IMR-90 (cell line): Measurements from ENCODE around the gene OSBPL9. TPM values are rescaled to one million over a fixed set of nuclear protein-coding genes. Genes with fewer than 3 reads are reported as not detected.

Source experiments
- ATAC-seq: fragments of 200-7000 bp; cut with Tn5 transposase; 2 replicates; pipeline ENCODE4 v1.9.1; 2020; ENCODE audit warnings: low read depth, mild to moderate bottlenecking, moderate library complexity
- BruUV-seq: library from RNA; stranded (reverse); fragments of 400-500 nt; replicated peaks from 2 replicates; lab custom pipeline; 2021; lab: Mats Ljungman, UMichigan
- CTCF ChIA-PET: fragments of 300-600 bp; formaldehyde crosslinking; extraction: SDS; loops from one replicate; lab custom pipeline; 2021; ENCODE audit warnings: antibody characterized with exemption; lab: Yijun Ruan, JAX
- POLR2A ChIA-PET: fragments of 300-600 bp; sonication (Branson Sonifier 250); formaldehyde crosslinking; loops from one replicate; lab custom pipeline; 2022; ENCODE audit warnings: antibody characterized with exemption; ENCODE audit not compliant: unreplicated experiment; lab: Charles Lee
- DNase-seq: peaks from one replicate; pipeline ENCODE4 v3.0.0; 2013
- H2AFZ ChIP-seq: replicated peaks from 2 replicates; pipeline ENCODE3; 2013; ENCODE audit warnings: low read length, mild to moderate bottlenecking; ENCODE audit not compliant: poor library complexity
- H2AK5ac ChIP-seq: 2 replicates; pipeline ENCODE4 v1.6.1; 2013; ENCODE audit warnings: low read depth, low read length, inconsistent platforms
- H2AK9ac ChIP-seq: replicated peaks from 2 replicates; pipeline ENCODE3; 2013; ENCODE audit warnings: mild to moderate bottlenecking, low read depth, low read length, moderate library complexity; ENCODE audit not compliant: poor library complexity
- H2BK120ac ChIP-seq: 2 replicates; pipeline ENCODE4 v1.6.1; 2013; ENCODE audit warnings: low read depth, low read length, inconsistent platforms
- H2BK15ac ChIP-seq: 3 replicates; pipeline ENCODE4 v1.6.1; 2013; ENCODE audit warnings: low read depth, low read length, inconsistent platforms
- H2BK20ac ChIP-seq: 2 replicates; pipeline ENCODE4 v1.6.1; 2013; ENCODE audit warnings: low read depth, mild to moderate bottlenecking, inconsistent platforms, low read length, moderate library complexity
- H2BK5ac ChIP-seq: 2 replicates; pipeline ENCODE4 v1.6.1; 2013; ENCODE audit warnings: mild to moderate bottlenecking, low read depth, low read length, inconsistent platforms; ENCODE audit not compliant: poor library complexity, severe bottlenecking
- H3K14ac ChIP-seq: replicated peaks from 2 replicates; pipeline ENCODE4 v1.6.1; 2013; ENCODE audit warnings: low read depth, low read length, inconsistent platforms
- H3K18ac ChIP-seq: 2 replicates; pipeline ENCODE4 v1.6.1; 2013; ENCODE audit warnings: low read depth, low read length, control low read depth
- H3K23ac ChIP-seq: 2 replicates; pipeline ENCODE4 v1.6.1; 2013; ENCODE audit warnings: low read depth, low read length, inconsistent platforms
- H3K27ac ChIP-seq: 2 replicates; pipeline ENCODE4 v1.5.1; 2013; ENCODE audit warnings: mild to moderate bottlenecking, control low read depth, low read length; ENCODE audit not compliant: insufficient read depth
- H3K27me3 ChIP-seq: 2 replicates; pipeline ENCODE4 v1.6.1; 2013; ENCODE audit warnings: low read length; ENCODE audit not compliant: control insufficient read depth, insufficient read depth
- H3K36me3 ChIP-seq: 2 replicates; pipeline ENCODE4 v1.6.1; 2013; ENCODE audit warnings: low read length, mixed read lengths; ENCODE audit not compliant: control insufficient read depth, insufficient read depth
- H3K4ac ChIP-seq: 2 replicates; pipeline ENCODE4 v1.6.1; 2013; ENCODE audit warnings: low read depth, low read length, inconsistent platforms
- H3K4me1 ChIP-seq: 2 replicates; pipeline ENCODE4 v1.6.1; 2013; ENCODE audit warnings: low read length, mixed read lengths; ENCODE audit not compliant: control insufficient read depth, insufficient read depth
- H3K4me2 ChIP-seq: 2 replicates; pipeline ENCODE4 v1.6.1; 2013; ENCODE audit warnings: low read depth, mild to moderate bottlenecking, control low read depth, low read length, moderate library complexity
- H3K4me3 ChIP-seq: 2 replicates; pipeline ENCODE4 v1.5.1; 2013; ENCODE audit warnings: low read depth, mild to moderate bottlenecking, control low read depth, low read length, moderate library complexity; ENCODE audit not compliant: insufficient read depth
- H3K56ac ChIP-seq: 2 replicates; pipeline ENCODE4 v1.6.1; 2013; ENCODE audit warnings: low read length, inconsistent platforms; ENCODE audit not compliant: insufficient read depth; ENCODE audit errors: extremely low read depth
- H3K79me1 ChIP-seq, 2 experiments: 2 replicates each; pipeline ENCODE4 v1.6.1; 2013; ENCODE audit warnings: low read length in 2 of 2, inconsistent platforms in 1 of 2, low read depth in 1 of 2
- H3K9ac ChIP-seq: 2 replicates; pipeline ENCODE4 v1.6.1; 2013; ENCODE audit warnings: low read depth, low read length, control low read depth
- H3K9me1 ChIP-seq: 2 replicates; pipeline ENCODE4 v1.6.1; 2013; ENCODE audit warnings: low read length, inconsistent platforms; ENCODE audit not compliant: insufficient read depth
- H3K9me3 ChIP-seq: 2 replicates; pipeline ENCODE4 v1.6.1; 2013; ENCODE audit warnings: low read length; ENCODE audit not compliant: control insufficient read depth, insufficient read depth
- H4K20me1 ChIP-seq: 2 replicates; pipeline ENCODE4 v1.6.1; 2013; ENCODE audit warnings: low read length, inconsistent platforms; ENCODE audit not compliant: insufficient read depth
- H4K5ac ChIP-seq: 2 replicates; pipeline ENCODE4 v1.6.1; 2013; ENCODE audit warnings: mild to moderate bottlenecking, low read depth, low read length, control low read depth
- H4K8ac ChIP-seq, 2 experiments: 2 replicates each; pipeline ENCODE4 v1.6.1; 2013; ENCODE audit warnings: low read depth in 2 of 2, low read length in 2 of 2, control low read depth in 1 of 2, inconsistent platforms in 1 of 2
- H4K91ac ChIP-seq: 2 replicates; pipeline ENCODE4 v1.6.1; 2013; ENCODE audit warnings: low read depth, low read length, inconsistent platforms; ENCODE audit not compliant: insufficient read depth
- CEBPB ChIP-seq: IDR thresholded peaks from 2 replicates; pipeline ENCODE4 v1.6.1; 2012; ENCODE audit warnings: low read depth, low read length, improper control_type of control experiment
- MAFK ChIP-seq: IDR thresholded peaks from 2 replicates; pipeline ENCODE4 v1.6.1; 2012; ENCODE audit warnings: low read depth, low read length, improper control_type of control experiment
- MAZ ChIP-seq: IDR thresholded peaks from 2 replicates; pipeline ENCODE4 v1.6.1; 2012; ENCODE audit warnings: low read depth, mild to moderate bottlenecking, low read length, improper control_type of control experiment, moderate library complexity, borderline replicate concordance
- MXI1 ChIP-seq: IDR thresholded peaks from 2 replicates; pipeline ENCODE4 v1.6.1; 2012; ENCODE audit warnings: low read depth, mild to moderate bottlenecking, low read length, moderate library complexity, borderline replicate concordance
- NFE2L2 ChIP-seq: fragments of 150-350 bp; IDR thresholded peaks from 2 replicates; pipeline ENCODE4 v1.6.1; 2016; ENCODE audit warnings: low read depth, mild to moderate bottlenecking, low read length
- RAD21 ChIP-seq: IDR thresholded peaks from 2 replicates; pipeline ENCODE4 v1.6.1; 2012; ENCODE audit warnings: low read length, improper control_type of control experiment
- RCOR1 ChIP-seq: IDR thresholded peaks from 2 replicates; pipeline ENCODE4 v1.6.1; 2012; ENCODE audit warnings: mild to moderate bottlenecking, low read length, improper control_type of control experiment; ENCODE audit not compliant: insufficient replicate concordance
- RFX5 ChIP-seq: IDR thresholded peaks from 2 replicates; pipeline ENCODE4 v1.8.0; 2012; ENCODE audit warnings: low read depth, mild to moderate bottlenecking, low read length, moderate library complexity
- SMC3 ChIP-seq: fragments of 150-350 bp; IDR thresholded peaks from 2 replicates; pipeline ENCODE4 v1.6.1; 2016; ENCODE audit warnings: low read depth, mild to moderate bottlenecking, antibody characterized with exemption, low read length, moderate library complexity
- WGBS, 2 experiments: methylation state at CpG; one replicate each; pipeline versions ENCODE4 v1.1.5 to v1.1.7; 2013; ENCODE audit warnings: missing lambda C conversion rate in 2 of 2; ENCODE audit not compliant: insufficient read length in 1 of 2; ENCODE audit errors: extremely low coverage in 2 of 2; 5-methylcytosine and 5-hydroxymethylcytosine counted together
- dilution Hi-C: fragments of 300-500 bp; cut with HindIII; formaldehyde crosslinking; loops from one replicate; pipeline ENCODE4 v1.14.3; 2018; ENCODE audit warnings: low sequenced_read_pairs; ENCODE audit not compliant: unreplicated experiment
- in situ Hi-C: fragments of 300-500 bp; cut with MboI; formaldehyde crosslinking; loops from 3 replicates; pipeline ENCODE4 v1.14.3; 2019; ENCODE audit warnings: low sequenced_read_pairs, inconsistent platforms, mixed read lengths
- intact Hi-C: fragments of 100-400 bp; cut with micrococcal nuclease; formaldehyde crosslinking; loops from 2 replicates; pipeline ENCODE4 v1.10.0; 2022
- polyA plus RNA-seq, 3 experiments: library from polyadenylated mRNA; depleted of rRNA; stranded (reverse); fragments of >200 nt; gene quantifications; 2 replicates each; pipeline ENCODE4 v1.2.3, GENCODE V29; 2012; ENCODE audit warnings: low replicate concordance in 1 of 3
- total RNA-seq: library from RNA; depleted of rRNA; stranded (reverse); fragments of >200 nt; gene quantifications from 2 replicates; pipeline ENCODE4 v1.2.3, GENCODE V29; 2012
- TF ChIP-seq, protein P1 (sequence below): conservative IDR thresholded peaks from 2 replicates; pipeline ENCODE4 v1.5.1; 2012; ENCODE audit warnings: mild to moderate bottlenecking, low read depth, low read length, improper control_type of control experiment
- TF ChIP-seq, protein P2 (sequence below): fragments of 150-350 bp; IDR thresholded peaks from 2 replicates; pipeline ENCODE4 v1.6.1; 2016; ENCODE audit warnings: low read depth, mild to moderate bottlenecking, low read length, moderate library complexity, borderline replicate concordance

Gene OSBPL9
- total and polyA plus RNA-seq, 2 of the 4 experiments (the other 2 are of a cell fraction), result 51.4 to 127 TPM

DNA sequence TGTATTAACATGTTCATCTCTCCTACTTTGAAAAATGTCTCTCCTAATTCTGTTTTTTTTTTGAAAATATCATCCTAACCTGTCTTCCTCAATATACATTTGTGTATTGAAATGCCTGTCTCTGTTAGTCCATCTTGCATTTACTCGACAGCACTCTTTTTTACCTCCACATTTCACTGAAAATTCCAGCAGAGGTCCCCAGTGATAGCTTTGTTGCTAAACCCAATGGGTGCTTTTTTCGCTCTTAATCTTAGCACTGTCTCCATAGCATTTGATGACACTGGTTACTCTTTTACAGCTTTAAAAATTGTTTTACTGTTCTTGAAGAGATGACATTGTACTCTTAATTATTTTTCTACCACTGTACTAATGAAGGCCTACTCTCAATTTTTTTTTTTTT is 10.8 kb downstream of the OSBPL9 start:
- no peak overlapping the region for H2AK5ac ChIP-seq
- H3K14ac ChIP-seq, result no peak overlapping the region
- BruUV-seq, result no TSS peak
- H3K9me1 ChIP-seq, result peaks cover 7% of the 10 kb centered on the region
- no peak overlapping the region for H2AFZ ChIP-seq
- no peak overlapping the region for H3K4me3 ChIP-seq
- ChIA-PET POLR2A (no interaction called here), CTCF (interaction anchor here (0.6 to 1.7 kb wide), 11 partner anchors 10 to 296 kb away, joined by 3 to 7 read pairs (median 4); no protein-coding TSS in a partner anchor)
- H2BK15ac ChIP-seq, result no peak overlapping the region
- H3K9me3 ChIP-seq, result no peaks in the 10 kb centered on the region
- WGBS, 2 experiments, result no CpG with 5 or more reads among the region's 2 CpGs
- no peak overlapping the region for H2AK9ac ChIP-seq
- H3K27me3 ChIP-seq, result no peaks in the 10 kb centered on the region
- no peak overlapping the region for H3K18ac ChIP-seq
- peaks cover 9% of the 10 kb centered on the region; the same call in 1 of the 2 replicates for H4K20me1 ChIP-seq
- no peak overlapping the region for H3K4ac ChIP-seq
- dilution Hi-C loops (no loop called here), intact Hi-C loops (loop anchor here (1.0 kb wide), 1 partner anchor 142 kb away; no protein-coding TSS in a partner anchor), in situ Hi-C loops (loop anchor here (5.0 kb wide), 1 partner anchor 145 kb away; no protein-coding TSS in a partner anchor)
- peaks cover 5% of the 10 kb centered on the region for H3K4me1 ChIP-seq
- no peak overlapping the region for H3K23ac ChIP-seq
- no peak overlapping the region for H4K91ac ChIP-seq
- no peak overlapping the region for H2BK120ac ChIP-seq
- H3K36me3 ChIP-seq, result no peaks in the 10 kb centered on the region
- no peak overlapping the region for H2BK5ac ChIP-seq
- H3K79me1 ChIP-seq, result peaks cover 39 to 60% of the 10 kb centered on the region in 2 experiments
- H3K27ac ChIP-seq, result no peak overlapping the region
- H4K5ac ChIP-seq, result no peak overlapping the region
- H3K4me2 ChIP-seq, result no peak overlapping the region
- ATAC-seq (peak; percentile 55; the same call in 1 of the 2 replicates), DNase-seq (peak; percentile 67)
- no peak overlapping the region for H3K9ac ChIP-seq
- H4K8ac ChIP-seq, result no peak overlapping the region
- no peak overlapping the region for H2BK20ac ChIP-seq
- TF ChIP-seq MAZ (no peak), MAFK (no peak), RAD21 (peak; percentile 86), MXI1 (no peak), NFE2L2 (no peak), RCOR1 (no peak), CEBPB (no peak), RFX5 (peak; percentile 21; the same call in 1 of the 2 replicates), SMC3 (peak; percentile 90)
- TF ChIP-seq, protein P1, sequence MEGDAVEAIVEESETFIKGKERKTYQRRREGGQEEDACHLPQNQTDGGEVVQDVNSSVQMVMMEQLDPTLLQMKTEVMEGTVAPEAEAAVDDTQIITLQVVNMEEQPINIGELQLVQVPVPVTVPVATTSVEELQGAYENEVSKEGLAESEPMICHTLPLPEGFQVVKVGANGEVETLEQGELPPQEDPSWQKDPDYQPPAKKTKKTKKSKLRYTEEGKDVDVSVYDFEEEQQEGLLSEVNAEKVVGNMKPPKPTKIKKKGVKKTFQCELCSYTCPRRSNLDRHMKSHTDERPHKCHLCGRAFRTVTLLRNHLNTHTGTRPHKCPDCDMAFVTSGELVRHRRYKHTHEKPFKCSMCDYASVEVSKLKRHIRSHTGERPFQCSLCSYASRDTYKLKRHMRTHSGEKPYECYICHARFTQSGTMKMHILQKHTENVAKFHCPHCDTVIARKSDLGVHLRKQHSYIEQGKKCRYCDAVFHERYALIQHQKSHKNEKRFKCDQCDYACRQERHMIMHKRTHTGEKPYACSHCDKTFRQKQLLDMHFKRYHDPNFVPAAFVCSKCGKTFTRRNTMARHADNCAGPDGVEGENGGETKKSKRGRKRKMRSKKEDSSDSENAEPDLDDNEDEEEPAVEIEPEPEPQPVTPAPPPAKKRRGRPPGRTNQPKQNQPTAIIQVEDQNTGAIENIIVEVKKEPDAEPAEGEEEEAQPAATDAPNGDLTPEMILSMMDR, result peak; percentile 66
- TF ChIP-seq, protein P2, sequence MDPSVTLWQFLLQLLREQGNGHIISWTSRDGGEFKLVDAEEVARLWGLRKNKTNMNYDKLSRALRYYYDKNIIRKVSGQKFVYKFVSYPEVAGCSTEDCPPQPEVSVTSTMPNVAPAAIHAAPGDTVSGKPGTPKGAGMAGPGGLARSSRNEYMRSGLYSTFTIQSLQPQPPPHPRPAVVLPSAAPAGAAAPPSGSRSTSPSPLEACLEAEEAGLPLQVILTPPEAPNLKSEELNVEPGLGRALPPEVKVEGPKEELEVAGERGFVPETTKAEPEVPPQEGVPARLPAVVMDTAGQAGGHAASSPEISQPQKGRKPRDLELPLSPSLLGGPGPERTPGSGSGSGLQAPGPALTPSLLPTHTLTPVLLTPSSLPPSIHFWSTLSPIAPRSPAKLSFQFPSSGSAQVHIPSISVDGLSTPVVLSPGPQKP, result no peak
- no peak overlapping the region for H3K56ac ChIP-seq
